Iris pigment epithelial cell (primary cell): ENCODE results near the gene IL25.
"Not testable (repeated sequence)": the region's sequence is repeated elsewhere in the genome, so short reads cannot be mapped to it uniquely, and the experiment has no call there.

Experiments used
- DNase-seq: peaks from one replicate; pipeline ENCODE4 v3.0.0-alpha.2; 2011; ENCODE audit warnings: low read depth

IL25 gene

GRCh38 chr14:23409966-23410635 lies 37.5 kb downstream of the IL25 start:
- DNase-seq, result no peak

- no peak for DNase-seq
Observed at GRCh38 chr14:23411563-23412525, 39.2 kb downstream of the IL25 start.

- no peak for DNase-seq
Observed at GRCh38 chr14:23413681-23414080, 41.1 kb downstream of the IL25 start.

GRCh38 chr14:23414254-23414653 lies 41.6 kb downstream of the IL25 start:
- no peak for DNase-seq

- DNase-seq, result no peak
Observed at GRCh38 chr14:23414906-23415820, 42.6 kb downstream of the IL25 start.

GRCh38 chr14:23415821-23416778 lies 43.5 kb downstream of the IL25 start:
- no peak for DNase-seq

GRCh38 chr14:23416801-23417200 lies 44.2 kb downstream of the IL25 start:
- DNase-seq, result no peak

- DNase-seq, result not testable (repeated sequence)
Observed at GRCh38 chr14:23417269-23417668, 44.7 kb downstream of the IL25 start.

- DNase-seq, result no peak
Observed at GRCh38 chr14:23418021-23418420, 45.4 kb downstream of the IL25 start.

- not testable (repeated sequence) for DNase-seq
Observed at GRCh38 chr14:23419646-23420045, 47.0 kb downstream of the IL25 start.

- no peak for DNase-seq
Observed at GRCh38 chr14:23421594-23421993, 49.0 kb downstream of the IL25 start.

- no peak for DNase-seq
Observed at GRCh38 chr14:23423657-23424056, 51.0 kb downstream of the IL25 start.

- DNase-seq, result no peak
Observed at GRCh38 chr14:23425169-23425568, 52.6 kb downstream of the IL25 start.

GRCh38 chr14:23425798-23426197 lies 53.2 kb downstream of the IL25 start:
- DNase-seq, result not testable (repeated sequence)
